Measurements from ENCODE around the gene ALDH7A1.

Gene ALDH7A1

DNA sequence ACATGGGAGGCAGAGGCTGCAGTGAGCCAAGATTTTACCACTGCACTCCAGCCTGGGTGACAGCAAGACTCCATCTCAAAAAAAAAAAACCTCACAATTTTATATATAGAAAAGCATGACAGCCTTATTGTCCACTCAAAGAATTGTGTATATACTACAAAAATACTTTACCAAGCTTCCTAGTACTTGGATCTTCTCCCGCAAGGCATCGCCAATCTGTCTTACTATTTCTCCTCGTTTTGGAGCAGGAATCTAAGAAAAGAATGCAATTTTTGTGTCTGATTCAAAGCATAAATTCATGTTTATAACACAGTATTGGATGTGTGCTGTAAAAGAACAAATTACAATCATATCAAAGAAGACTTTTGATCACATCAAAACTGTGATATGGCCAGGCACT lies 11.3 kb downstream of the ALDH7A1 start:
- no peak overlapping the region for H3K4me3 ChIP-seq (ENCODE audit: low read depth, low read length)
- DNase-seq (ENCODE audit: low read depth), result no peak
- TF ChIP-seq MYC (IDR thresholded peaks at IDR 0.05; ENCODE audit: low read depth, low read length) (no peak), POLR2A (IDR thresholded peaks at IDR 0.05; ENCODE audit: extremely low read depth, insufficient read length) (no peak)
- TF ChIP-seq, protein P1, sequence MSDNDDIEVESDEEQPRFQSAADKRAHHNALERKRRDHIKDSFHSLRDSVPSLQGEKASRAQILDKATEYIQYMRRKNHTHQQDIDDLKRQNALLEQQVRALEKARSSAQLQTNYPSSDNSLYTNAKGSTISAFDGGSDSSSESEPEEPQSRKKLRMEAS (IDR thresholded peaks at IDR 0.05; ENCODE audit: low read depth, low read length), result no peak
- TF ChIP-seq, protein P2, sequence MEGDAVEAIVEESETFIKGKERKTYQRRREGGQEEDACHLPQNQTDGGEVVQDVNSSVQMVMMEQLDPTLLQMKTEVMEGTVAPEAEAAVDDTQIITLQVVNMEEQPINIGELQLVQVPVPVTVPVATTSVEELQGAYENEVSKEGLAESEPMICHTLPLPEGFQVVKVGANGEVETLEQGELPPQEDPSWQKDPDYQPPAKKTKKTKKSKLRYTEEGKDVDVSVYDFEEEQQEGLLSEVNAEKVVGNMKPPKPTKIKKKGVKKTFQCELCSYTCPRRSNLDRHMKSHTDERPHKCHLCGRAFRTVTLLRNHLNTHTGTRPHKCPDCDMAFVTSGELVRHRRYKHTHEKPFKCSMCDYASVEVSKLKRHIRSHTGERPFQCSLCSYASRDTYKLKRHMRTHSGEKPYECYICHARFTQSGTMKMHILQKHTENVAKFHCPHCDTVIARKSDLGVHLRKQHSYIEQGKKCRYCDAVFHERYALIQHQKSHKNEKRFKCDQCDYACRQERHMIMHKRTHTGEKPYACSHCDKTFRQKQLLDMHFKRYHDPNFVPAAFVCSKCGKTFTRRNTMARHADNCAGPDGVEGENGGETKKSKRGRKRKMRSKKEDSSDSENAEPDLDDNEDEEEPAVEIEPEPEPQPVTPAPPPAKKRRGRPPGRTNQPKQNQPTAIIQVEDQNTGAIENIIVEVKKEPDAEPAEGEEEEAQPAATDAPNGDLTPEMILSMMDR (IDR thresholded peaks at IDR 0.05; ENCODE audit: low read depth, low read length), result no peak

DNA sequence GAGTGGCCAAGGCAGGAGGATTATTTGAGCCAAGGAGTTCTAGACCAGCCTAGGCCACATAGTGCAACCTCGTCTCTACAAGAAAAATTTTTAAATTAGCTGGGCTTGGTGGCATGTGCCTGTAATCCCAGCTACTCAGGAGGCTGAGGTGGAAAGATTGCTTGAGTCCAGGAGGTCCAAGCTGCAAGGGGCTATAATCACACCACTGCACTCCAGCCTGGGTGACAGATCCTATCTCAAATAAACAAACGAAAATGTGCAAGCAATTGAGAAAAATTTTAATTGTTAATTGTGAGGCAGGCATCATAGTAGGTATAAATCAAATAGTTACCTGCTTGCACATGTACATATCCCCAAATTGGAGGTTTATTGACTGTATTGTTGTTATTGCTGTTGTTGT lies 15.3 kb downstream of the ALDH7A1 start:
- H3K4me3 ChIP-seq (ENCODE audit: low read depth, low read length), result no peak overlapping the region
- TF ChIP-seq, protein P2 (IDR thresholded peaks at IDR 0.05; ENCODE audit: low read depth, low read length), result no peak
- TF ChIP-seq, protein P1 (IDR thresholded peaks at IDR 0.05; ENCODE audit: low read depth, low read length), result no peak
- no peak for TF ChIP-seq MYC (IDR thresholded peaks at IDR 0.05; ENCODE audit: low read depth, low read length)
- TF ChIP-seq POLR2A (IDR thresholded peaks at IDR 0.05; ENCODE audit: extremely low read depth, insufficient read length), result no peak
- DNase-seq (ENCODE audit: low read depth), result no peak

DNA sequence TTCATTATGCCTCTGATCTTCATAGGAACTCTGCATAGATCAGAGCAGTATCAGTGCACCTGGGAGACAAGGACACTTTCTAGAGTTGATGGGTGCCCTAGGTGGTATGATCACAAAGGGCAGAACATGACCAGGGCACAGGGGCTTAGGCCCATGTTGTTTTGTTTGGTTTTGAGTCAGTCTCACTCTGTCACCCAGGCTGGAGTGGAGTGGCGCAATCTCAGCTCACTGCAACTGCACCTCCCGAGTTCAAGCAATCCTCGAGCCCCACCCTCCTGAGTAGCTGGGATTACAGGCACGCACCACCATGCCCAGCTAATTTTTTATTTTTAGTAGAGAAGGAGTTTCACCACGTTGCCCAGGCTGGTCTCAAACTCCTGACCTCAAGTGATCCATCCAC lies 17.6 kb downstream of the ALDH7A1 start:
- TF ChIP-seq, protein P2 (IDR thresholded peaks at IDR 0.05; ENCODE audit: low read depth, low read length), result no peak
- no peak for TF ChIP-seq MYC (IDR thresholded peaks at IDR 0.05; ENCODE audit: low read depth, low read length)
- TF ChIP-seq POLR2A (IDR thresholded peaks at IDR 0.05; ENCODE audit: extremely low read depth, insufficient read length), result no peak
- TF ChIP-seq, protein P1 (IDR thresholded peaks at IDR 0.05; ENCODE audit: low read depth, low read length), result no peak
- no peak for DNase-seq (ENCODE audit: low read depth)
- H3K4me3 ChIP-seq (ENCODE audit: low read depth, low read length), result no peak overlapping the region

DNA sequence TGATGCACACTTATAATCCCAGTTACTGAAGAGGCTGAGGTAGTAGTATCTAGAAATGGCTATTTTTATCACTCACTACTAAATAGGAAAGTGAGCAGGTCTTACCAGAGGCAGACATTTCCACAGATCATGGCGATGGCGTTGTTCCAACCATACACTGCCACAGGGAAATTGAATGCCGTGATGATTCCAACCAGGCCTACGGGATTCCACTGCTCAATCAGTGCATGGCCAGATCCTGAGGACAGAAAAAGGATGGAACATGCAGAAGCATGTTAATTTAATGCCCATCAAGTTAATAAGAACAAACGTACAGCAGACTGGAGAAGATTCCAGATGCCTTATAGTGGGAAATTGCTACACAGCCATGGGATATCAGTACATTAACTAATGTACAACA lies 18.0 kb downstream of the ALDH7A1 start:
- no peak for DNase-seq (ENCODE audit: low read depth)
- TF ChIP-seq, protein P2 (IDR thresholded peaks at IDR 0.05; ENCODE audit: low read depth, low read length), result no peak
- TF ChIP-seq MYC (IDR thresholded peaks at IDR 0.05; ENCODE audit: low read depth, low read length), result no peak
- TF ChIP-seq, protein P1 (IDR thresholded peaks at IDR 0.05; ENCODE audit: low read depth, low read length), result no peak
- TF ChIP-seq POLR2A (IDR thresholded peaks at IDR 0.05; ENCODE audit: extremely low read depth, insufficient read length), result no peak
- no peak overlapping the region for H3K4me3 ChIP-seq (ENCODE audit: low read depth, low read length)

DNA sequence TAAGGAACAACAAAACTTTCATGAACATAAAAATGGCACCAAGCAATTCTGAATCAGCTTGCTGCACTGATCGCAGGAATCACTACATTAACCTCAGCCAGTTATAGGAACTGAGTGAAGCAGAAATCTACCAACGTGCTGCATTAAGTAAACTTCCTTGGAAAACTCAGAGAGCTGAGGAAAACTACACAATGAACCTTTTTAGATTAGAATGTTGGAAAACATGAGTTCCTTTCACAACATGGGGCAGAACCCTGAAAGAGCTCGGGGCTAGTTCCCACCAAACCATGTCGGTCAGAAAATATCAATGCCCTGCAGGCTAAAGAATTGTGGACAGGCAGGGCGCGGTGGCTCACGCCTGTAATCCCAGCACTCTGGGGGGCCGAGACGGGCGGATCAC lies 19.4 kb downstream of the ALDH7A1 start:
- TF ChIP-seq POLR2A (IDR thresholded peaks at IDR 0.05; ENCODE audit: extremely low read depth, insufficient read length) (no peak), MYC (IDR thresholded peaks at IDR 0.05; ENCODE audit: low read depth, low read length) (no peak)
- TF ChIP-seq, protein P2 (IDR thresholded peaks at IDR 0.05; ENCODE audit: low read depth, low read length), result no peak
- TF ChIP-seq, protein P1 (IDR thresholded peaks at IDR 0.05; ENCODE audit: low read depth, low read length), result no peak
- no peak overlapping the region for H3K4me3 ChIP-seq (ENCODE audit: low read depth, low read length)
- no peak for DNase-seq (ENCODE audit: low read depth)

All from NB4 (cell line).